Measurements from ENCODE around the gene DENND4A. TPM values are rescaled to one million over a fixed set of nuclear protein-coding genes. Genes with fewer than 3 reads are reported as not detected.

Gene DENND4A
- total and polyA plus RNA-seq, 9 of the 15 experiments (the other 6 are each of a cell fraction or from before 2014, with no cell fraction given), result 6.8 to 32.3 (median 19.9) TPM

GRCh38 chr15:65733599-65733998 lies 58.5 kb downstream of the DENND4A start (continued):
- TF ChIP-seq, protein P1, sequence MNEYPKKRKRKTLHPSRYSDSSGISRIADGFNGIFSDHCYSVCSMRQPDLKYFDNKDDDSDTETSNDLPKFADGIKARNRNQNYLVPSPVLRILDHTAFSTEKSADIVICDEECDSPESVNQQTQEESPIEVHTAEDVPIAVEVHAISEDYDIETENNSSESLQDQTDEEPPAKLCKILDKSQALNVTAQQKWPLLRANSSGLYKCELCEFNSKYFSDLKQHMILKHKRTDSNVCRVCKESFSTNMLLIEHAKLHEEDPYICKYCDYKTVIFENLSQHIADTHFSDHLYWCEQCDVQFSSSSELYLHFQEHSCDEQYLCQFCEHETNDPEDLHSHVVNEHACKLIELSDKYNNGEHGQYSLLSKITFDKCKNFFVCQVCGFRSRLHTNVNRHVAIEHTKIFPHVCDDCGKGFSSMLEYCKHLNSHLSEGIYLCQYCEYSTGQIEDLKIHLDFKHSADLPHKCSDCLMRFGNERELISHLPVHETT (CRISPR knock-in tag; conservative IDR thresholded peaks at IDR 0.05 in 1 of 2, IDR thresholded peaks at IDR 0.05 in 1 of 2), result peak in 1 of 2 experiments; percentile 50; a peak in 1 of 4 replicates
- TF ChIP-seq DMBX1 (CRISPR knock-in tag; IDR thresholded peaks at IDR 0.05; ENCODE audit: borderline replicate concordance) (peak; percentile 90), POLR2H (tag; IDR thresholded peaks at IDR 0.05; ENCODE audit: low read depth) (0 out of 2 replicates have a peak, but pooled peaks have one; percentile 37), PTRF (tag; IDR thresholded peaks at IDR 0.05) (0 out of 2 replicates have a peak, but pooled peaks have one; percentile 51), NFIC (IDR thresholded peaks at IDR 0.05) (peak; percentile 39), MAX (CRISPR knock-in tag; IDR thresholded peaks at IDR 0.05) (peak; percentile 49), TRIM24 (IDR thresholded peaks at IDR 0.05) (peak; percentile 56 to 72; a peak in 2 of 4 replicates), DDX20 (tag; IDR thresholded peaks at IDR 0.05; ENCODE audit: low read depth) (peak; percentile 81), CEBPG (CRISPR knock-in tag; IDR thresholded peaks at IDR 0.05) (peak; percentile 66), CEBPG (tag; conservative IDR thresholded peaks at IDR 0.05 in 1 of 2, IDR thresholded peaks at IDR 0.05 in 1 of 2) (peak in 1 of 2 experiments; percentile 47; a peak in 1 of 4 replicates), TAL1 (IDR thresholded peaks at IDR 0.05) (peak; percentile 72; the same call in 1 of the 2 replicates), PTTG1 (tag; IDR thresholded peaks at IDR 0.05; ENCODE audit: low read depth) (peak; percentile 76), CEBPB (tag; IDR thresholded peaks at IDR 0.05) (peak; percentile 94), HSF4 (CRISPR knock-in tag; IDR thresholded peaks at IDR 0.05; ENCODE audit: borderline replicate concordance) (peak; percentile 68; the same call in 1 of the 2 replicates)
- TF ChIP-seq, protein P2, sequence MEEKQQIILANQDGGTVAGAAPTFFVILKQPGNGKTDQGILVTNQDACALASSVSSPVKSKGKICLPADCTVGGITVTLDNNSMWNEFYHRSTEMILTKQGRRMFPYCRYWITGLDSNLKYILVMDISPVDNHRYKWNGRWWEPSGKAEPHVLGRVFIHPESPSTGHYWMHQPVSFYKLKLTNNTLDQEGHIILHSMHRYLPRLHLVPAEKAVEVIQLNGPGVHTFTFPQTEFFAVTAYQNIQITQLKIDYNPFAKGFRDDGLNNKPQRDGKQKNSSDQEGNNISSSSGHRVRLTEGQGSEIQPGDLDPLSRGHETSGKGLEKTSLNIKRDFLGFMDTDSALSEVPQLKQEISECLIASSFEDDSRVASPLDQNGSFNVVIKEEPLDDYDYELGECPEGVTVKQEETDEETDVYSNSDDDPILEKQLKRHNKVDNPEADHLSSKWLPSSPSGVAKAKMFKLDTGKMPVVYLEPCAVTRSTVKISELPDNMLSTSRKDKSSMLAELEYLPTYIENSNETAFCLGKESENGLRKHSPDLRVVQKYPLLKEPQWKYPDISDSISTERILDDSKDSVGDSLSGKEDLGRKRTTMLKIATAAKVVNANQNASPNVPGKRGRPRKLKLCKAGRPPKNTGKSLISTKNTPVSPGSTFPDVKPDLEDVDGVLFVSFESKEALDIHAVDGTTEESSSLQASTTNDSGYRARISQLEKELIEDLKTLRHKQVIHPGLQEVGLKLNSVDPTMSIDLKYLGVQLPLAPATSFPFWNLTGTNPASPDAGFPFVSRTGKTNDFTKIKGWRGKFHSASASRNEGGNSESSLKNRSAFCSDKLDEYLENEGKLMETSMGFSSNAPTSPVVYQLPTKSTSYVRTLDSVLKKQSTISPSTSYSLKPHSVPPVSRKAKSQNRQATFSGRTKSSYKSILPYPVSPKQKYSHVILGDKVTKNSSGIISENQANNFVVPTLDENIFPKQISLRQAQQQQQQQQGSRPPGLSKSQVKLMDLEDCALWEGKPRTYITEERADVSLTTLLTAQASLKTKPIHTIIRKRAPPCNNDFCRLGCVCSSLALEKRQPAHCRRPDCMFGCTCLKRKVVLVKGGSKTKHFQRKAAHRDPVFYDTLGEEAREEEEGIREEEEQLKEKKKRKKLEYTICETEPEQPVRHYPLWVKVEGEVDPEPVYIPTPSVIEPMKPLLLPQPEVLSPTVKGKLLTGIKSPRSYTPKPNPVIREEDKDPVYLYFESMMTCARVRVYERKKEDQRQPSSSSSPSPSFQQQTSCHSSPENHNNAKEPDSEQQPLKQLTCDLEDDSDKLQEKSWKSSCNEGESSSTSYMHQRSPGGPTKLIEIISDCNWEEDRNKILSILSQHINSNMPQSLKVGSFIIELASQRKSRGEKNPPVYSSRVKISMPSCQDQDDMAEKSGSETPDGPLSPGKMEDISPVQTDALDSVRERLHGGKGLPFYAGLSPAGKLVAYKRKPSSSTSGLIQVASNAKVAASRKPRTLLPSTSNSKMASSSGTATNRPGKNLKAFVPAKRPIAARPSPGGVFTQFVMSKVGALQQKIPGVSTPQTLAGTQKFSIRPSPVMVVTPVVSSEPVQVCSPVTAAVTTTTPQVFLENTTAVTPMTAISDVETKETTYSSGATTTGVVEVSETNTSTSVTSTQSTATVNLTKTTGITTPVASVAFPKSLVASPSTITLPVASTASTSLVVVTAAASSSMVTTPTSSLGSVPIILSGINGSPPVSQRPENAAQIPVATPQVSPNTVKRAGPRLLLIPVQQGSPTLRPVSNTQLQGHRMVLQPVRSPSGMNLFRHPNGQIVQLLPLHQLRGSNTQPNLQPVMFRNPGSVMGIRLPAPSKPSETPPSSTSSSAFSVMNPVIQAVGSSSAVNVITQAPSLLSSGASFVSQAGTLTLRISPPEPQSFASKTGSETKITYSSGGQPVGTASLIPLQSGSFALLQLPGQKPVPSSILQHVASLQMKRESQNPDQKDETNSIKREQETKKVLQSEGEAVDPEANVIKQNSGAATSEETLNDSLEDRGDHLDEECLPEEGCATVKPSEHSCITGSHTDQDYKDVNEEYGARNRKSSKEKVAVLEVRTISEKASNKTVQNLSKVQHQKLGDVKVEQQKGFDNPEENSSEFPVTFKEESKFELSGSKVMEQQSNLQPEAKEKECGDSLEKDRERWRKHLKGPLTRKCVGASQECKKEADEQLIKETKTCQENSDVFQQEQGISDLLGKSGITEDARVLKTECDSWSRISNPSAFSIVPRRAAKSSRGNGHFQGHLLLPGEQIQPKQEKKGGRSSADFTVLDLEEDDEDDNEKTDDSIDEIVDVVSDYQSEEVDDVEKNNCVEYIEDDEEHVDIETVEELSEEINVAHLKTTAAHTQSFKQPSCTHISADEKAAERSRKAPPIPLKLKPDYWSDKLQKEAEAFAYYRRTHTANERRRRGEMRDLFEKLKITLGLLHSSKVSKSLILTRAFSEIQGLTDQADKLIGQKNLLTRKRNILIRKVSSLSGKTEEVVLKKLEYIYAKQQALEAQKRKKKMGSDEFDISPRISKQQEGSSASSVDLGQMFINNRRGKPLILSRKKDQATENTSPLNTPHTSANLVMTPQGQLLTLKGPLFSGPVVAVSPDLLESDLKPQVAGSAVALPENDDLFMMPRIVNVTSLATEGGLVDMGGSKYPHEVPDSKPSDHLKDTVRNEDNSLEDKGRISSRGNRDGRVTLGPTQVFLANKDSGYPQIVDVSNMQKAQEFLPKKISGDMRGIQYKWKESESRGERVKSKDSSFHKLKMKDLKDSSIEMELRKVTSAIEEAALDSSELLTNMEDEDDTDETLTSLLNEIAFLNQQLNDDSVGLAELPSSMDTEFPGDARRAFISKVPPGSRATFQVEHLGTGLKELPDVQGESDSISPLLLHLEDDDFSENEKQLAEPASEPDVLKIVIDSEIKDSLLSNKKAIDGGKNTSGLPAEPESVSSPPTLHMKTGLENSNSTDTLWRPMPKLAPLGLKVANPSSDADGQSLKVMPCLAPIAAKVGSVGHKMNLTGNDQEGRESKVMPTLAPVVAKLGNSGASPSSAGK (IDR thresholded peaks at IDR 0.05), result peak; percentile 32; the same call in 1 of the 2 replicates
